Aorta (tissue), 5 donors: Measurements from ENCODE around the gene CDC20B. TPM values are rescaled to one million over a fixed set of nuclear protein-coding genes. Genes with fewer than 3 reads are reported as not detected.
"Not testable (repeated sequence)": the region's sequence is repeated elsewhere in the genome, so short reads cannot be mapped to it uniquely, and the experiment has no call there.

Experiments
- ATAC-seq: fragments of 200-7000 bp; cut with Tn5 transposase; one replicate; pipeline ENCODE4 v1.9.1; 2022; ENCODE audit warnings: moderate library complexity; ENCODE audit not compliant: low FRiP score
- DNase-seq, 2 donors: peaks; one replicate each; pipeline ENCODE4 v3.0.0-alpha.2; 2020
- H3K27ac ChIP-seq, 2 donors: one replicate each; pipeline ENCODE4 v1.5.1; 2013; ENCODE audit warnings: low read length in 2 of 2, mild to moderate bottlenecking in 2 of 2, moderate library complexity in 2 of 2, control low read depth in 1 of 2, inconsistent platforms in 1 of 2, low read depth in 1 of 2
- H3K27me3 ChIP-seq, 2 donors: one replicate each; pipeline ENCODE4 v1.6.1; 2013; ENCODE audit warnings: control low read depth in 1 of 2, low read length in 1 of 2, mild to moderate bottlenecking in 1 of 2, moderate library complexity in 1 of 2; ENCODE audit not compliant: insufficient read depth in 2 of 2, control insufficient read depth in 1 of 2
- H3K36me3 ChIP-seq, 2 donors: one replicate each; pipeline ENCODE4 v1.6.1; 2013; ENCODE audit warnings: control low read depth in 1 of 2, low read length in 1 of 2, mild to moderate bottlenecking in 1 of 2; ENCODE audit not compliant: insufficient read depth in 2 of 2, control insufficient read depth in 1 of 2
- H3K4me1 ChIP-seq, 2 donors: one replicate each; pipeline ENCODE4 v1.6.1; 2013; ENCODE audit warnings: low read length in 2 of 2, control low read depth in 1 of 2, mild to moderate bottlenecking in 1 of 2, moderate library complexity in 1 of 2; ENCODE audit not compliant: insufficient read depth in 2 of 2, control insufficient read depth in 1 of 2
- H3K4me3 ChIP-seq, 2 donors: one replicate each; pipeline ENCODE4 v1.5.1; 2013; ENCODE audit warnings: low read length in 2 of 2, control low read depth in 1 of 2, mild to moderate bottlenecking in 1 of 2
- H3K9me3 ChIP-seq: one replicate; pipeline ENCODE4 v1.6.1; 2013; ENCODE audit warnings: mild to moderate bottlenecking, low read length; ENCODE audit not compliant: control insufficient read depth
- WGBS, 2 donors: extraction: QIAGEN DNeasy Blood & Tissue Kit; methylation state at CpG; one replicate each; pipeline ENCODE4 v1.1.7; 2013; 5-methylcytosine and 5-hydroxymethylcytosine counted together
- intact Hi-C, 2 donors: fragments of 100-400 bp; cut with DNase I; formaldehyde crosslinking; loops; one replicate each; pipeline versions ENCODE4 v1.14.2 to v1.15.0; 2022
- polyA plus RNA-seq, 2 donors: library from polyadenylated mRNA; stranded (reverse); fragments of 200-250 nt; gene quantifications; one replicate each; pipeline ENCODE4 v1.2.3, GENCODE V29; 2013
- total RNA-seq, 2 donors: library from RNA; stranded (reverse); fragmentation: NEBNext Ultra II Directional; extraction: Animal tissue kit (Norgen Biotek cat#: 25700); gene quantifications; one replicate each; pipeline ENCODE4 v1.2.1, GENCODE V29; 2021
- donor health status: healthy with polysubstance abuse.
- donor health status: Bipolar disorder and iron deficiency.
- donor health status: DM: no; HTN: no; CAD: no.
- donor health status: DM: no; HTN: no; CAD: no.
- donor health status: DM: yes; HTN: yes; CAD: no.

The CDC20B gene
- total and polyA plus RNA-seq, 4 donors = not detected

GRCh38 chr5:55101556-55102276 lies 71.3 kb downstream of the CDC20B start:
- intact Hi-C loops = no loop called here
- Histone ChIP-seq H3K4me1 (no peaks in the 10 kb centered on the region), H3K4me3 (no peak overlapping the region), H3K36me3 (no peaks in the 10 kb centered on the region), H3K27me3 (no peaks in the 10 kb centered on the region), H3K9me3 (peaks cover 3% of the 10 kb centered on the region), H3K27ac (no peak overlapping the region)
- ATAC-seq = no peak
- WGBS, 2 donors = 83 to 86% methylated on average over 5 of the region's 5 CpGs
- no peak for DNase-seq

DNA sequence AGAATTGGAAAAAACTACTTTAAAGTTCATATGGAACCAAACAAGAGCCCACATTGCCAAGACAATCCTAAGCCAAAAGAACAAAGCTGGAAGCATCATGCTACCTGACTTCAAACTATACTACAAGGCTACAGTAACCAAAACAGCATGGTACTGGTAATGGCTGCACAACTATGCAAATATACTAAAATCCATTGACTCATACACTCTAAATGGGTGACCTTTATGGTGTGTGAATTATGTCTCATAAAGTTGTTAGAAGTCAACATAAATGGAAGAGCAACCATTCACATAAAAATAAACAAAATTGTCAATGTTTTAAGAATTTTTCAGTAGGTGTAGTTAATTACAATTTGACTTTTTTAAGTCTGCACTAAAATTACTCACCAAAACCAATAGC lies 71.8 kb downstream of the CDC20B start:
- intact Hi-C loops, ATAC-seq, H3K27ac ChIP-seq, H3K36me3 ChIP-seq, H3K4me3 ChIP-seq, H3K4me1 ChIP-seq, DNase-seq, H3K9me3 ChIP-seq, H3K27me3 ChIP-seq: not testable (repeated sequence)

GRCh38 chr5:55096861-55097260 lies 76.1 kb downstream of the CDC20B start:
- no peak overlapping the region for H3K27ac ChIP-seq
- WGBS, 2 donors = 71 to 75% methylated on average over 6 of the region's 6 CpGs
- no peaks in the 10 kb centered on the region for H3K36me3 ChIP-seq
- H3K4me1 ChIP-seq = no peaks in the 10 kb centered on the region
- H3K9me3 ChIP-seq = peaks cover 3% of the 10 kb centered on the region
- H3K4me3 ChIP-seq = no peak overlapping the region
- ATAC-seq (no peak), DNase-seq (no peak)
- intact Hi-C loops = no loop called here
- no peaks in the 10 kb centered on the region for H3K27me3 ChIP-seq

DNA sequence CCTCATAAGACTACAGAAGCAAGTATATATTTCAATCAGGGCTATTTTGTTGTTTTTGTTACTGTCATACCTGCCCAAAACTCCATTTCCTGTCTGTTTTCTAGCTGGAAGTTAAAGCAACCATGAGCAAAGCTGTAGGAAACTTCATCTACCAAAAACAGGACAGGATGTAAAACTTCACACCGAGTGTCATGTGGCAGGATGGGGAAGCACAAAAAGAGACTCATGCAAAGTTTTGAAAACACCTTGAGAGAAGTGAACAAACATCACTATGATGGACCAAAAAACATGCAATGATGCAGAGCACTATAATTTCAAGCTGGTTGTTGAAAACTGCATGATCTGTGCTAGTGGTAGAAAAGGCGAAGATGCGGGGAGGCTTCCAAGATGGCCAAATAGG lies 76.8 kb downstream of the CDC20B start:
- ATAC-seq = no peak
- H3K27ac ChIP-seq = no peak overlapping the region
- H3K4me1 ChIP-seq = no peaks in the 10 kb centered on the region
- H3K9me3 ChIP-seq = peaks cover 3% of the 10 kb centered on the region
- no peak overlapping the region for H3K4me3 ChIP-seq
- DNase-seq = no peak
- 77 to 91% methylated on average over 3 of the region's 3 CpGs for WGBS, 2 donors
- H3K27me3 ChIP-seq = no peaks in the 10 kb centered on the region
- intact Hi-C loops = no loop called here
- no peaks in the 10 kb centered on the region for H3K36me3 ChIP-seq

GRCh38 chr5:55091011-55091410 lies 82.0 kb downstream of the CDC20B start:
- H3K4me3 ChIP-seq, DNase-seq, intact Hi-C loops, H3K9me3 ChIP-seq, H3K4me1 ChIP-seq, H3K27me3 ChIP-seq, H3K27ac ChIP-seq, ATAC-seq, H3K36me3 ChIP-seq: not testable (repeated sequence)
- 88% methylated on average over 6 of the region's 6 CpGs for WGBS, 2 donors

GRCh38 chr5:55089301-55089700 lies 83.7 kb downstream of the CDC20B start:
- H3K27me3 ChIP-seq, intact Hi-C loops, ATAC-seq, H3K27ac ChIP-seq, H3K4me3 ChIP-seq, H3K4me1 ChIP-seq, H3K36me3 ChIP-seq, H3K9me3 ChIP-seq, DNase-seq: not testable (repeated sequence)
- 86 to 94% methylated on average over 2 of the region's 2 CpGs for WGBS, 2 donors

- Histone ChIP-seq H3K4me3 (no peak overlapping the region), H3K27me3 (no peaks in the 10 kb centered on the region), H3K9me3 (peaks cover 1% of the 10 kb centered on the region), H3K36me3 (no peaks in the 10 kb centered on the region), H3K27ac (no peak overlapping the region), H3K4me1 (no peaks in the 10 kb centered on the region)
- no peak for DNase-seq
- ATAC-seq = no peak
- intact Hi-C loops = no loop called here
Observed at GRCh38 chr5:55081541-55081940, 91.4 kb downstream of the CDC20B start.

GRCh38 chr5:55073211-55073610 lies 99.8 kb downstream of the CDC20B start:
- ATAC-seq = no peak
- no peak for DNase-seq
- 79 to 85% methylated on average over 3 of the region's 3 CpGs for WGBS, 2 donors
- Histone ChIP-seq H3K27me3 (no peaks in the 10 kb centered on the region), H3K4me1 (no peaks in the 10 kb centered on the region), H3K9me3 (peaks cover 1% of the 10 kb centered on the region), H3K4me3 (no peak overlapping the region), H3K36me3 (no peaks in the 10 kb centered on the region), H3K27ac (no peak overlapping the region)
- intact Hi-C loops = no loop called here

GRCh38 chr5:55072666-55073065 lies 100.3 kb downstream of the CDC20B start:
- Histone ChIP-seq H3K9me3 (peaks cover 1% of the 10 kb centered on the region), H3K27ac (no peak overlapping the region), H3K4me1 (no peaks in the 10 kb centered on the region), H3K36me3 (no peaks in the 10 kb centered on the region), H3K4me3 (no peak overlapping the region), H3K27me3 (no peaks in the 10 kb centered on the region)
- 48 to 61% methylated on average over 2 of the region's 2 CpGs for WGBS, 2 donors
- DNase-seq (no peak), ATAC-seq (no peak)
- intact Hi-C loops = no loop called here
